ENCODE results near the gene ALPI. TPM values are rescaled to one million over a fixed set of nuclear protein-coding genes. Genes with fewer than 3 reads are reported as not detected.

The ALPI gene
- total RNA-seq, 1 experiment from 2014 or later = not detected

DNA sequence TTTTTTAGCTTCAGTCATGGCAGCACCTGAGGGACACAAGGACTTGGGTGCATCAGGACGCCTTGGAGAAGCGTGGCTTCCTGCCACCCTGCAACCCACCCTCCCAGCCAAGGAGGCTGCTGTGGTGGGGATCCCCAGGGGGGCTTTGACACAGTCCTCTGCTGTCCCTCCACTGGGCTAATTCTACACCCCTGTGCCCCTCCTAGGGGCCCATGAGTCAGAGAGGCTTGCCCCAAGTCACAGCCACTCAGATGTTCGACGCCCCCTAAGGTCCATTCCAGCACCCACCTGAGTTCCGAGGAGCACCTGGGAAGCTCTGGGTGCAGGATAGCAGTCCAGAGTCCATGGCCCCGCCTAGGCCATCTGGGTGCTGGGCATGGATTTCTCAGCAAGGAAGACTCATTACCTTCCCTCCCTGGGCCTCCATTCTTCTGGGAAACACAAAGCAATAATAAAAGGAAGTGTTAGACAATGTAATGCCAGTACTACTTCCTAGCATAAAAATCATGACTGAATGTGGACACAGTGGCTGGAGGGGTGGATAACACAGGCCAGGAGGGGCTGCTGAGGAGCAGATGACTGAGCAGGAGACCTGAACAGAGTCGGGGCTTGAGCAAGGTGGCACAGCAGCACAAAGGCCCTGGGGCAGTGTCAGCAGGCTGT is 45.6 kb upstream of the ALPI start:
- ChIA-PET POLR2A (no interaction called here), CTCF (interaction anchor here (0.7 to 1.5 kb wide), 2 partner anchors 10 to 77 kb away, joined by 3 to 4 read pairs; no protein-coding TSS in a partner anchor)
- Mint-ChIP-seq H3K4me1 (ENCODE audit: insufficient read depth, unreplicated experiment) (no peaks in the 10 kb centered on the region), H3K27me3 (ENCODE audit: insufficient read depth, unreplicated experiment) (peaks cover 40% of the 10 kb centered on the region), H3K36me3 (ENCODE audit: insufficient read depth, unreplicated experiment) (no peaks in the 10 kb centered on the region), H3K27ac (ENCODE audit: low read depth, unreplicated experiment) (no peak overlapping the region), H3K9me3 (ENCODE audit: unreplicated experiment) (no peaks in the 10 kb centered on the region), H3K4me3 (ENCODE audit: unreplicated experiment) (no peak overlapping the region)
- TF ChIP-seq, protein P1, sequence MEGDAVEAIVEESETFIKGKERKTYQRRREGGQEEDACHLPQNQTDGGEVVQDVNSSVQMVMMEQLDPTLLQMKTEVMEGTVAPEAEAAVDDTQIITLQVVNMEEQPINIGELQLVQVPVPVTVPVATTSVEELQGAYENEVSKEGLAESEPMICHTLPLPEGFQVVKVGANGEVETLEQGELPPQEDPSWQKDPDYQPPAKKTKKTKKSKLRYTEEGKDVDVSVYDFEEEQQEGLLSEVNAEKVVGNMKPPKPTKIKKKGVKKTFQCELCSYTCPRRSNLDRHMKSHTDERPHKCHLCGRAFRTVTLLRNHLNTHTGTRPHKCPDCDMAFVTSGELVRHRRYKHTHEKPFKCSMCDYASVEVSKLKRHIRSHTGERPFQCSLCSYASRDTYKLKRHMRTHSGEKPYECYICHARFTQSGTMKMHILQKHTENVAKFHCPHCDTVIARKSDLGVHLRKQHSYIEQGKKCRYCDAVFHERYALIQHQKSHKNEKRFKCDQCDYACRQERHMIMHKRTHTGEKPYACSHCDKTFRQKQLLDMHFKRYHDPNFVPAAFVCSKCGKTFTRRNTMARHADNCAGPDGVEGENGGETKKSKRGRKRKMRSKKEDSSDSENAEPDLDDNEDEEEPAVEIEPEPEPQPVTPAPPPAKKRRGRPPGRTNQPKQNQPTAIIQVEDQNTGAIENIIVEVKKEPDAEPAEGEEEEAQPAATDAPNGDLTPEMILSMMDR (IDR thresholded peaks at IDR 0.05; ENCODE audit: unreplicated experiment) = no peak
- intact Hi-C loops (cut with micrococcal nuclease) = no loop called here
- no TSS peak for BruUV-seq (replicated peaks)
- DNase-seq (ENCODE audit: unreplicated experiment) = no peak

DNA sequence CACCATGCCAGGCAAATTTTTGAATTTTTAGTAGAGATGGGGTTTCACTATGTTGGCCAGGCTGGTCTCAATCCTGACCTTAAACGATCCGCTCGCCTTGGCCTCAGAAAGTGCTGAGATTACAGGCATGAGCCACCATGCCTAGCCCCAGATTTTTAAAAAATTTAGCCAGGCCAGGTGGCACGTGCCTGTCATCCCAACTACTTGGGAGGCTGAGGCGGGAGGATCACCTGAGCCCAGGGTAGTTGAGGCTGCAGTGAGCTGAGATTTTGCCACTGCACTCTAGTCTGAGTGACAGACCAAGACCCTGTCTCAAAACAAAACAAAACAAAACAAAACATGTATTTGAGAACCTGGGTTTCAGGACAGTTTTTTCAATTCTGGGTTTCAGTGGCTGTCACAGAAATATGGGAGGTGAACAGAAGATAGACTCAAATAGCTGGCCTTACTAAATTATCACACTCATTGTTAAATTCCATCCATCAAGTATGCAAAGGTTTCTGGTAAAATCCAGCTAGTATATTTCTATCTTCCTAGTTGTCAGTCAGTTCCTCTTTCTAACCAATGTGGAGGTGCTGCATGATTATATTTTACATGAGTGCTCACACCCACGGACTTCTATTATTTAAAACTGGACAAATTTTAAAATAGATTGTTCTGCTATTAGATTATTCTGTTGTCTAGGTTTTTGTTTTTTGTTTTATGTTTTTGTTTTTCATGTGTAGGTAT is 43.9 kb upstream of the ALPI start:
- POLR2A ChIA-PET = no interaction called here
- BruUV-seq (replicated peaks) = no TSS peak
- Mint-ChIP-seq H3K27ac (ENCODE audit: low read depth, unreplicated experiment) (no peak overlapping the region), H3K36me3 (ENCODE audit: insufficient read depth, unreplicated experiment) (no peaks in the 10 kb centered on the region), H3K4me3 (ENCODE audit: unreplicated experiment) (no peak overlapping the region), H3K27me3 (ENCODE audit: insufficient read depth, unreplicated experiment) (peaks cover 40% of the 10 kb centered on the region), H3K9me3 (ENCODE audit: unreplicated experiment) (no peaks in the 10 kb centered on the region), H3K4me1 (ENCODE audit: insufficient read depth, unreplicated experiment) (no peaks in the 10 kb centered on the region)
- TF ChIP-seq, protein P1 (IDR thresholded peaks at IDR 0.05; ENCODE audit: unreplicated experiment) = no peak
- intact Hi-C loops (cut with micrococcal nuclease) = no loop called here
- CTCF ChIA-PET = interaction anchor here (0.6 to 1.2 kb wide), 3 partner anchors 43 to 559 kb away, joined by 3 to 4 read pairs (median 3); no protein-coding TSS in a partner anchor
- no peak for DNase-seq (ENCODE audit: unreplicated experiment)

DNA sequence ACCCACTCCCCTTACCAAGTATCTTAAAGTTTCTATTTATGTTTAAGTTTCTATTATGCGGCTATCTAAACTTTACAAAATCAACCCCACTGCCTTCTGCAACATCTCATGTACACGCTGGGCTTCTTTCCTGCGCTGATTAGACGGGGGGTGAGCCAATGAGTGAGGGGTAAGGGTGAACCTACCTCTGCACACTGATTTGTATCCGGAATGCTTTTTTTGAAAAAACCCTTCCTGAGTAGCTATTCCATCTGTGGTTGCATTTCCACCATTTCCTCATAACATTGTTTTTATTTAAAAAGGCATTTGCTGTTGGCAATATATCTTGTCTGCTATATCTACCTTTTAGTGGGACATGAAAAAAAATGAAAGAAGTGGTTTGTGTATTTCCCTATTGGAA is 43.0 kb upstream of the ALPI start:
- Mint-ChIP-seq H3K27ac (ENCODE audit: low read depth, unreplicated experiment) (no peak overlapping the region), H3K36me3 (ENCODE audit: insufficient read depth, unreplicated experiment) (no peaks in the 10 kb centered on the region), H3K27me3 (ENCODE audit: insufficient read depth, unreplicated experiment) (peaks cover 43% of the 10 kb centered on the region), H3K4me1 (ENCODE audit: insufficient read depth, unreplicated experiment) (no peaks in the 10 kb centered on the region), H3K9me3 (ENCODE audit: unreplicated experiment) (no peaks in the 10 kb centered on the region), H3K4me3 (ENCODE audit: unreplicated experiment) (no peak overlapping the region)
- CTCF ChIA-PET = interaction anchor here (0.6 to 1.2 kb wide), 4 partner anchors 44 to 1001 kb away, joined by 3 to 4 read pairs (median 3); no protein-coding TSS in a partner anchor
- BruUV-seq (replicated peaks) = no TSS peak
- POLR2A ChIA-PET = interaction anchor here (0.5 kb wide), 1 partner anchor 1441 kb away, joined by 3 read pairs; no protein-coding TSS in a partner anchor
- DNase-seq (ENCODE audit: unreplicated experiment) = no peak
- intact Hi-C loops (cut with micrococcal nuclease) = no loop called here
- TF ChIP-seq, protein P1 (IDR thresholded peaks at IDR 0.05; ENCODE audit: unreplicated experiment) = no peak

DNA sequence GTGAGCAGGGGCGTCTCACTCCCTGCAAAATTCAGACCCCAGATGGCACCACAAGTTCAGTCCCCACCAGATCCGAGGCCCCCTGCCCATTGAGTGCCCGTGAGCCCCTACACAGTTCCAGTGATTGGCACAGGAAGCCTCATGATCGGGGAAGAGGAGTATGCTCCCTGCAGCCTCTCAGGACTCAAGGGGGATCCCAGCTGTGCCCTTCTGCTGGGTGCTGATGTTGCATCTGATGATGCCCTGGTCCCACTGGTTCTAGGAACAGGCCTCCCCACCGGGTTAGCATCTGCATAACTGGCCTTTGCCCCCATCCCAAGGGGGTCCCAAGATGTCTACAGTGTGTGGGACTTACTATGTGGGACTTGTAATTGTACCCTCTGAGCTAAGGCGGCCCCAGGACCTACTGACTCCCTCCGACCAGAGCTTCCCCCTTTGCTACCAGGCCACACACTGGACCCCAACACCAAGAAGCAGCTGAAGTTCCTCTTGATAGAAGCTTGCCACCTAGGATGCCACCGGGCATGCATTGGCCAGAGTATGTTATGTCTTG is 40.7 kb upstream of the ALPI start:
- Mint-ChIP-seq H3K27ac (ENCODE audit: low read depth, unreplicated experiment) (no peak overlapping the region), H3K36me3 (ENCODE audit: insufficient read depth, unreplicated experiment) (no peaks in the 10 kb centered on the region), H3K4me1 (ENCODE audit: insufficient read depth, unreplicated experiment) (no peaks in the 10 kb centered on the region), H3K9me3 (ENCODE audit: unreplicated experiment) (no peaks in the 10 kb centered on the region), H3K4me3 (ENCODE audit: unreplicated experiment) (no peak overlapping the region), H3K27me3 (ENCODE audit: insufficient read depth, unreplicated experiment) (peaks cover 50% of the 10 kb centered on the region)
- ChIA-PET POLR2A (interaction anchor here (0.6 kb wide), 1 partner anchor 433 kb away, joined by 3 read pairs; no protein-coding TSS in a partner anchor), CTCF (no interaction called here)
- DNase-seq (ENCODE audit: unreplicated experiment) = no peak
- TF ChIP-seq, protein P1 (IDR thresholded peaks at IDR 0.05; ENCODE audit: unreplicated experiment) = no peak
- intact Hi-C loops (cut with micrococcal nuclease) = no loop called here
- BruUV-seq (replicated peaks) = no TSS peak

Measured in MCF 10A (cell line).